Nephron (organoid): ENCODE data around the gene MPHOSPH9.
A peak's percentile ranks its signal among the peaks of the same experiment; 100 is the strongest.

Source experiments
- H3K27ac Mint-ChIP-seq, 3 experiments: 2 replicates each; pipeline ENCODE4 v1.8.0; 2020; ENCODE audit warnings: mixed read lengths in 3 of 3, mild to moderate bottlenecking in 2 of 3, moderate library complexity in 1 of 3
- H3K27me3 Mint-ChIP-seq: 2 replicates; pipeline ENCODE4 v1.8.0; 2021; ENCODE audit warnings: low read depth, mild to moderate bottlenecking, moderate library complexity, mixed read lengths
- H3K36me3 Mint-ChIP-seq: 2 replicates; pipeline ENCODE4 v1.8.0; 2020; ENCODE audit warnings: low read depth, mixed read lengths
- H3K4me1 Mint-ChIP-seq: 2 replicates; pipeline ENCODE4 v1.8.0; 2020; ENCODE audit warnings: mixed read lengths
- H3K4me3 Mint-ChIP-seq, 3 experiments: 2 replicates each; pipeline ENCODE4 v1.8.0; 2020; ENCODE audit warnings: mild to moderate bottlenecking in 3 of 3, mixed read lengths in 3 of 3, moderate library complexity in 2 of 3
- H3K9me3 Mint-ChIP-seq: 2 replicates; pipeline ENCODE4 v1.8.0; 2020; ENCODE audit warnings: mixed read lengths
- CTCF ChIP-seq, 3 experiments: fragments of 200-600 bp; sonication (generic); IDR thresholded peaks; one replicate each; pipeline ENCODE4 v1.5.0; 2021; ENCODE audit warnings: antibody characterized with exemption in 3 of 3; ENCODE audit not compliant: unreplicated experiment in 3 of 3

The MPHOSPH9 gene

GRCh38 chr12:123267991-123268843, 35.3 kb upstream of the MPHOSPH9 start:
- no peaks in the 10 kb centered on the region for H3K27me3 Mint-ChIP-seq
- TF ChIP-seq CTCF (IDR thresholded peaks at IDR 0.05; ENCODE audit: unreplicated experiment in 3 of 3): no peak
- H3K9me3 Mint-ChIP-seq: no peaks in the 10 kb centered on the region
- H3K27ac Mint-ChIP-seq: peak overlapping the region; percentile 95 to 97 (median 97)
- H3K36me3 Mint-ChIP-seq: peaks cover 28% of the 10 kb centered on the region
- H3K4me1 Mint-ChIP-seq: peaks cover 41% of the 10 kb centered on the region
- H3K4me3 Mint-ChIP-seq: peak overlapping the region; percentile 70 to 98 (median 94)

GRCh38 chr12:123267335-123267920, 34.5 kb upstream of the MPHOSPH9 start:
- TF ChIP-seq CTCF (IDR thresholded peaks at IDR 0.05; ENCODE audit: unreplicated experiment in 3 of 3): no peak
- H3K4me1 Mint-ChIP-seq: peaks cover 33% of the 10 kb centered on the region
- H3K4me3 Mint-ChIP-seq: peak overlapping the region; percentile 35 to 98 (median 94)
- H3K9me3 Mint-ChIP-seq: no peaks in the 10 kb centered on the region
- H3K36me3 Mint-ChIP-seq: peaks cover 35% of the 10 kb centered on the region
- H3K27me3 Mint-ChIP-seq: no peaks in the 10 kb centered on the region
- peak overlapping the region; percentile 95 to 97 (median 97) for H3K27ac Mint-ChIP-seq

GRCh38 chr12:123266679-123267277, 33.8 kb upstream of the MPHOSPH9 start:
- H3K9me3 Mint-ChIP-seq: no peaks in the 10 kb centered on the region
- TF ChIP-seq CTCF (IDR thresholded peaks at IDR 0.05; ENCODE audit: unreplicated experiment in 3 of 3): no peak
- H3K4me3 Mint-ChIP-seq: peak overlapping the region in 2 of 3 experiments; percentile 94 to 98

GRCh38 chr12:123265851-123266678, 33.1 kb upstream of the MPHOSPH9 start:
- peak overlapping the region in 2 of 3 experiments; percentile 47 to 56 for H3K4me3 Mint-ChIP-seq

More at GRCh38 chr12:123266679-123267277, 33.8 kb upstream of the MPHOSPH9 start:
- Mint-ChIP-seq H3K4me1 (peaks cover 28% of the 10 kb centered on the region), H3K27ac (peak overlapping the region; percentile 95 to 97 (median 97)), H3K27me3 (no peaks in the 10 kb centered on the region), H3K36me3 (peaks cover 41% of the 10 kb centered on the region)

More at GRCh38 chr12:123265851-123266678, 33.1 kb upstream of the MPHOSPH9 start:
- peak overlapping the region in 1 of 3 experiments; percentile 69 for H3K27ac Mint-ChIP-seq
- peaks cover 48% of the 10 kb centered on the region for H3K36me3 Mint-ChIP-seq
- no peak for TF ChIP-seq CTCF (IDR thresholded peaks at IDR 0.05; ENCODE audit: unreplicated experiment in 3 of 3)
- H3K27me3 Mint-ChIP-seq: no peaks in the 10 kb centered on the region
- peaks cover 28% of the 10 kb centered on the region for H3K4me1 Mint-ChIP-seq
- H3K9me3 Mint-ChIP-seq: no peaks in the 10 kb centered on the region
